HG03558 (cell line): ENCODE data around the gene ZNF664.

Experiments used
- ATAC-seq: cut with Tn5 transposase; IDR thresholded peaks from one replicate; pipeline ENCODE4 v1.9.1; 2021; ENCODE audit warnings: moderate number of reproducible peaks; ENCODE audit not compliant: unreplicated experiment; ENCODE audit errors: extremely low read depth

The ZNF664 gene

DNA sequence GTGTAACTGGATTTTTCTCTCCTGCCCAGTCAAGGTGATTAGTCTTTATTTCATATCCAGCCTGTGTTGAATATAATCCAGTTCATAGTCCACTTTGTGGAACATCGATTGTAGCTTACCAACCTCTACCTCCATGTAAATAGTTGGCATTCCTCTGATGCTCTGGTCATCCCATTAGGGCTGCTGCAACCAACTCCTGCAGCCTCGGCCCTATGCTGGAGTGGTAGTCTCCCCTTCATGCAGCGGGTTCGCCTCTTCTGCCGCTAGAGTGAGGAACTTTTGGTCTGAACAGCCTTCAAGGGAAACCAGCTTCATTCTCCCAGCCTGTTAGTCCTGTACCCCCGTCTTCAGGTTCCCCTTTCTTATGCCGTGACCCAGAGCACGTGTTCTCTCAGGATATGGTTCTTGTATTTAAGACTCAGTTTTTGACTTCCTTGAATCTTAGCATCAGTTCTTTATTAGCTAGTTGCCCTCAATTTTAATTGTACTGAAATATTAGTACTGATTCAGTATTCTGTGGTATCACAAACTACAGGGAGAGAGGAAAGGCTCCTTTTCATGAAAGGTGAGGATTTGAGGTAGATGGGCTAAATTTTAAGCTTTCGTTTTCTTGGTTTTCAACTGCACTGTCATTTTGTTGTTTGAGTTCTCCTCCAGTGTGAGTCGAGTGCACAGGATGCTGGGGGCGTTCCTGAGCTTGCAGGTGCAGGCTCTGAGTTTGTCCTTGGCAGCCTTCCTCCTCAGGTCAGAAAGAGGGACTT lies 33.2 kb downstream of the ZNF664 start:
- no peak for ATAC-seq

DNA sequence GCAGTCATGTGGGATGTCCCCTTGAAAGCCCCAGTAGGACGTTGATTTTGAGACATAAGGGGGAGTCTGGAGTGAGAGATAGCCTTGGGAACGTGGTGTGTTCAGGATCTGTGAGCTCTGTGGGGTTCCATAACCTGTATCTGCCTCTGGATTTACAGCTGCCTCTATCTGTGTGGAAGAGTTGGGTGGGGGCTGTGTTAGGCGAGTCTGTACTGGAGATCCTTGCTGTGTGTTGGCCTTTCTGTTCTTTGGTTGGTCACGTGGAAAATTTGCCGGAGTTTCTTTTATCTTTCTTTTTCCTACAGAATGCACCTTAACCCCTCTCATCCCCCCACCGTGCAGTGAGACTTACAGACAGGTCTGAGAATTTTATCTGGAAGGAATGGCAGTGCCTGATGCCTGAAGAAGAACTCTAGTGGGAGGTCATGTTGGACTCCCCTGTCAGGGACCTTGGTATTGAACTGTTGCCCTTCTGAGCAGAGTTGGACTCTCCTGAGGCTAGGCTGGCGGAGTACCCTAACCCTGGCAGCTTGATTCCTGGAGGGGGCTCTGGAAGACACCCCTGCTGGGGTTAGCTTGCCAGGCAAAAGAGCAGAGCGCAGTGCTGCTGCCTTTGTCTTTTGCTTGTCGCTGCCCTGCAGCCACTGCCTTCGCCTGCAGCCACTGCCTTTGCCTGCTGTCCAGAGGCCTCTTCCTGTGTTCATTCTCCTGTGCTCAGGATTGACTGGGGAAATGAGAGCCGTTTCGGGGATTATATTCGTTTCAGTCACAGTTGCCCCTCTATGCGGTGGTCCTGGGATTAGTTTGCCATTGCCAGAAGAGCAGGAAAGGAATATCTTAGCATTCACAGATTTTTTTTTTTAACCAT lies 34.1 kb downstream of the ZNF664 start:
- no peak for ATAC-seq

DNA sequence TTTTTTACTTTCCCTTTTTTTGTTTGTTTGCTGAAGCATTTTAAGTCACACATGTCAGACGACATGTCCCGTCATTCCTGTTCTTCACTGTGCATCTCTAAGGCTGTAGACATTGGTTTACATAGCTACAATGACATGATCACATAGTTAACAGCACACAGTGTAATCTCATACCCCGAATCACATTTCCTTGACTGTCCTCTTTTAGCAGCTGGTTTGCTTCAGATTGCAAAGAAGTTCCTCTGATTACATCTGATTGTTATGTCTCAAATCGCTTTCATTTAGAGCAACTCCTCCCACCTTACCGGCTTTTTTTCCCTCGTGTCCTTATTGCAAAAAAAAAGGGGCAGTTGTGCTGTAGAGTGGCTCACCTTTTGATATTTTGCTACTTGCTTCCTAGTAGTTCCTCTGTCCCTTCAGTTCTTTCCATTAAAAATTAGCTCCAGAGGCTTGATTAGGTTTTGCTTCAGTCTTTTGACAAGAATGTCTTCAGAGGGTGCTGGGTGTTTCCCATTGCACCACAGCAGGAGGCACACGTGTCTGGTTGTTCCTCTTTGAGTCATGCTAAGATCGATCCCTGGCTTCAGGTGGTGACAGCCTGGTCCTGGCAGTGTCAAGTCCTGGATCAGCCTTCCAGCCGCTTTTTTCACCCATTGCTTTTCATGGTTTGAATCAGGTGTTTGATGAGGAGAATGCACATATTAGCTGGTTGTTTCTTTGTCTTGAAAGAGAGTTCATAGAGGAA lies 35.0 kb downstream of the ZNF664 start:
- no peak for ATAC-seq

DNA sequence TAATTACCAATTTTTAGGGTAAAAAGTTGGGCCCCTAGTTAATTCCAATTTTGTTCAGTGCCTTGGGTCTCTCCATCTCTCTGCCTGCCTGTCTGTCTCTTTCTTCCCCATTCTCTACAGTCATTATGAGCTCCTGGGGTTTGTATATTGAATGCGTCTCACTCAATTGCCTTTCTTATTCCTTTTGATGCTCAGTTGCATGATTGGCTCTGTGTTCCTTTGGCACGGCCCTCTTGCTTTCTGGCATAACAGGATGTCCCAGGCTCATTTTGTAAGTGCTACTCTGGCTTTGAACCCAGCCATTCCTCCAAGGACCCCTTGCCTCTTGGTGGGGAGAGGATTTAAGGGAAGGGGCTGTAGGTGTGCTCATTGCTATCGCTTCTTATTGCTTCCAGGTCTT lies 35.6 kb downstream of the ZNF664 start:
- ATAC-seq, result no peak

DNA sequence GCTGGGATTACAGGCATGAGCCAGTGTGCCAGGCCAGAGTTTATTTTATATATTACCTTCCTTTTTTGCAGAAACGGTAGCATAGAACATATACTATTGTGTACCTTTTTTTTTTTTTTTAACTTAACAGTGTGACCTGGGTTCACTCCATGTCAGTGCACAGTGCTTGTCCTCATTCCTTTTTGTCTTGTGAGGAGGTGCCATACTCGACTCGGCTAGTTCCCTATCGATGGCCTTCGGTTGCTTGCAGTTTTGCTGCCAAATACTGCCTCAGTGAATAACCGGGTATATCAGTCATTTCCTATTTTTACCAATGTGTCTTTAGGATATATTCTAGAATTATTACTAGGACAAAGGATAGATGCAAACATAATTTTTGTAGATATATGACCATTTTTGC lies 36.8 kb downstream of the ZNF664 start:
- no peak for ATAC-seq

DNA sequence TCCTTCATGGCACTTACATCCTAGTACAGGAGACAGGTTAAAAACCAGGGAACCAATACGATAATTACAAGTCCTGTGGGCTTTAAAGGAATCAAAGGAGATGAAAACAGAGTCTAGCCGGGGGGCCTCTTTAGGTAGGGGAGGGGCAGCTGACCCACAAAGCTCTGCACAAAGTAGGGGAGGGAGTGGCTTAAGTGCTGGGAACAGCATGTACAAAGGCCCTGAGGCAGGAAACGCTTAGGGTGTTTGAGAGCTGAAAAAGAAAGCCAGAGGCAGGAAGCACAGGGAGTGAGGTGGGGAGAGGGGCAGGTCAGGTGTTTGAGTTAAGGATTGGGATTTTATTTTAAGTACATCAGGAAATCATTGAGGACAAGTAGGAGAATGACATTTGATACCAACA lies 37.7 kb downstream of the ZNF664 start:
- no peak for ATAC-seq

DNA sequence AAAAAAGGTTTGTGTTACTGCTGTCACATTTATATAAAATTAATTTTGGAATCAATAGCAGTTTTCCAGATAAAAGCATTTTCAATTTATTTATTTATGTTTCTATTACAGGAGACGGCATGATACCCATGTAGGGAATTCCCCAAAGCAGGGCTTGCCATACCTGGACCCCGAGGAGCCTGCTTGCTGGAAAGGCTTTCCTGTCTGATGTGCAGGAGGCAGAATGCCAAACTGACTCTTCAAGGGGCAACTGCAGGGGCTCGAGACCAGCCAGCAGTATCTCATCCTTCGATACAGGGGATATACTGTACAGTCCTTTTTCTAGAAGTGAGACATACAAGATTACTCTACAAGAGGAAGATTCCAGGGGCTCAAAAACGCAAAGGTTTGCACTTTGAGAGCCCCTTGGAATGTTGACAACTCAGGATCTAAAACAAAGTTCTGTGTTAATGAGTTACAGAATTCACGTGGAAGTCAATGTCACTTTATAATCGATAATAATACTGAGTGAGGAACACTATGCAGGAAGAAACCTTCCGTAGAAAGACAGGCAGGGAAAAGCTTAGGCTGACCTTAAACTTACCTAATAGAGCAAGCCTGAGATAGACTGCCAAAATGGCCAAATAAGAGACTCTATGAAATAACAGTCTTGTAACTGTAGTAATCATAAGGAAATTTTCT lies 38.6 kb downstream of the ZNF664 start:
- no peak for ATAC-seq

DNA sequence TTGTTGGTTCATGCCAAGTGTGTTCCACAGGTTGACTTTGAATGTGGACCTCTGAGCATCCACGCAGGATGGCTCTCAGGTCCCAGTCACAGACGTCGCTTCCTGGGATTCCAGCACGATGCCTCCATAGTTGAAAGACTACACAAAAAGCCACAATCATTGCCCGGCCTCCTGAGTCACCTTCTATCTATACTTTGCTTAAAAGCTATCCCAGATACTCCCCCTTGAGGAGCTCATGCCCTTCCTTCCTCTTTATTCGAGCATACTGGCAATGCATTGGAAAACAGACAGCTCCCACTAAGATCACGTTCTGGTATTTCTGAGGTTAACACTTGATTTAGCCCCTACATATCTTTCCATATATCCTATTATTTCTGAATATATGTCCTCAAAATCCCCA lies 40.1 kb downstream of the ZNF664 start:
- ATAC-seq, result no peak

DNA sequence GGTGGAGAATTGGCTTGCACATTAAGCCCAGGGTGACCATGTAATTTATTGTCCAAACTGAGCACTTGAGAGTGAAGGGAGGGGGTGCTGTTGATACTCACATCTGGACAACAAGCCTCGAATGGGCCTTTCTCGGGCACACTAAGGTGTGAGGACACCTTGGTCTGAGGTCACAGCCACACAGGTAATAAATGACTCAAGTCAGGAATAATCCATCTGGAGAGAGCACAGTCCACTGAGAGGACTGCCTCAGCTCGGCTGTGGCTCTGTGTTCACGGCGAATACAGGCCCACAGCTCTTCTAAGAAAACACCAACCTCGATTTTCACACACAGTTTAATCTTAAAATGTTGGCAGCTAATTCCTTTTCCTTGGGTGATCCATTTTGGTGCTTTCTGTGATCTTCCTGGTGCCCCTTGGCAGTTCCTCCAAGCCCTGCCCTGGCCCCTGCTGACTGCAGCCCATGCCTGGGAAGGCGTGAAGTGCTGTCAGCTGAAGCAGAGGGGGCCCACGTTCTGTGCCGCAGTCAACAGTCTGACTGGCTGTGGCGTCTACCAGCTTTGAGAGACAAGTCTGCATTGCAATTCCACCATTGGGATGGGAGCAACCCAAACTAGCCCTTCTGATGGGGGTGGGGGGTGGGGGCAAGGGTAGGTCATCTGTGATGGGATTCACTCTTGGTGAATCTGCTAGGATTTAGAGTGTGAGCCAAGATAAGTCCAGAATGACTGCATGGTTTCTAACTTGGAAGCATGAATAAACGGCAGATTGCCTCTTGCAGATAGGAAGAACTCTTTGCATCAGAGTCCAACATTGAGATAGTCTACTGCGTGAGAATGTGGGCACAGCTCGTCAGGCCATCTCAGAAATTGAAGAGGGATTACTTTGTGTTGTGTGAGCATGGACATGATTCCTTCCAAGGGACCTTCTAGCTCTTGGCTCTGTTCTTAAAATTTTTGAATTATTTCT lies 42.8 kb downstream of the ZNF664 start:
- ATAC-seq, result no peak

DNA sequence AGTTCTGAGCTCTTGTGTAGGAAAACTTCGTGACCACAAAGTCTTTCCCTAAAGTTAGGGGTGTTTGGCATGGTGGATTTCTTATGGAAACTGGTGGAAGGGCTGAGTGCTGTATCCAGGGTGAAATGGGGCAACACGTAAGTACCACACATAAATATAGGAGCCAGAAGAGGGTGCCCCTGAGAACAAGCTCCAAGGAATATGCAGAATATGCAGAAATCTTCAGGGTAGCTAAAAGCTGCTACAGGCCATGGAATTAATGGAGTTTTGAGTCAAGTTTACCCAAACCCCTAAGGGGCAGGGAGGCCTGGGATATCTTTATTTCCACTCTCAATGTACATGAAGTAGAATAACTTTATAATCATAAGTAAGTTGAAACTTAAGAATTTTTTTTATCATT lies 44.0 kb downstream of the ZNF664 start:
- no peak for ATAC-seq

DNA sequence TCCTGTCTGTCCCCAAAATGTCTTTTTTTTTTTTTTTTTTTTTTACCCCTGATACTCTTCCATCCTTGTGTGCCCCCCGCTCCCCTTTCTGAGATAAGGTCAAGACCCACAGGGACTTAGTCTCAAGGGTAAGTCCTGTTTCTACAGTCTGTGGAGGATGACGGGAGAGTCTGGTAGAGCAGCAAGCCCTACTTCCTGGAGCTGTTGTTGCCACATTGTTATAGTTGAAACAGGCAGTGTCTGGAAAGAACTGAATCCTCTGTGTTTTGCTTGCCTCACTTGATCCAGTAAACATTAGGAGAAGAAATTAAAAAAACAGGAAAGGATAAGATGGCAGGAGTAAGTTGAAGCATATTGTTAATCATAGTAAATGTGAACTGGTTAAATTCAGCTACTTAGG lies 45.5 kb downstream of the ZNF664 start:
- no peak for ATAC-seq

DNA sequence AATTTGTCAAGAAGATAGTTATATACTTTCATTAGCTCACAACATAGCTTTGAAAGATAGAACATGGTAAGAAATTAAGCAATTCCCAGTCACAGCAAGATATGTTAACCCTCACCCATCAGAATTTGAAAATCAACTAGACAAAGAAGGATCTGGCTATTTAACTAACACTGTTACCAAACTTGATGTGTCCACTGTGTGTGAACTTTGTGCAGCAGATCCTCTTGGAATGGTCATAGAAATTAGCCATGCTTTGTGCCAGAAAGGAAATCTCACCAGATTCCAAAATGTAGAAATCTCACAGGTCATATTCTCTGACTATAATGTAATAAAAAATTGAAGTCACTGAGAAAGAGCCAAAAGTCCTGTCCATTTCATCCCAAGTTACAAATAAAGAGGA lies 46.1 kb downstream of the ZNF664 start:
- no peak for ATAC-seq

DNA sequence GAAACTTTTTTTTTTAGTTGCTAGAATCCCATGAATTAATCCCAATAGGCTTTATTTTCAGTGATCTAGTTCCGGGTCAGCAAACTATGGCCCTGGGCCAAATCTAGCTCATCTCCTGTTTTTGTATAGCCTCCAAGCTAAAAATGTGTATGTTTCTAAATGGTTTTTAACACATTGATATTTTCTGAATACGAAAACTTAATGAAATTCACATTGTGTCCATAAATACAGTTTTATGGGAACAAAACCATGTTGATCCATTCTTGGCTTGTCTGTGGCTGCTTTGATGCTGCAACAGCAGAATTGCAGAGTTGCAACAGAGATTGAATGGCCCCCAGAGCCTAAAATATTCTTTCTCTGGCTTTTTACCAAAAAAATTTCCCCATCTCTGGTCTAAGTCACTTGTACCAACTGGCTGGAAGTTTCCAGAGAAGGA lies 47.5 kb downstream of the ZNF664 start:
- ATAC-seq, result no peak

DNA sequence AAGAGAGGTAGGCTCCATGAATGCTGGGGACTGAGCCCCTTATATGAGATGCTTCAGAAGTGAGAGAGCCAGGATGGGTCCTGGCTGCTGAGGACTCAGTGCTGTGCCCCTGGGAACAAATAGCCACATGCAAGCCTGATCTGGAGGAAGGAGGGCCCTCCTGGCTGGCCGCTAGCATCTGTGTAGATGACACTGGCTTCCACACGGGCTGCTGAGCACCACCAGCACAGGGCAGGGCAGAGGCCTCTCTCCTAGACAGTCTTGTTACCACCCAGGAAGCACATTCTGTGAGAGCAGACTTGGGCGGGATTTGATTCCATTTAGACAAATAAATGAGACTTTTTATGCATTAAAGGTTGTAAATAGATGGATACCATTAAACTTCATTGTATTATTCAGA lies 48.0 kb downstream of the ZNF664 start:
- ATAC-seq, result no peak

DNA sequence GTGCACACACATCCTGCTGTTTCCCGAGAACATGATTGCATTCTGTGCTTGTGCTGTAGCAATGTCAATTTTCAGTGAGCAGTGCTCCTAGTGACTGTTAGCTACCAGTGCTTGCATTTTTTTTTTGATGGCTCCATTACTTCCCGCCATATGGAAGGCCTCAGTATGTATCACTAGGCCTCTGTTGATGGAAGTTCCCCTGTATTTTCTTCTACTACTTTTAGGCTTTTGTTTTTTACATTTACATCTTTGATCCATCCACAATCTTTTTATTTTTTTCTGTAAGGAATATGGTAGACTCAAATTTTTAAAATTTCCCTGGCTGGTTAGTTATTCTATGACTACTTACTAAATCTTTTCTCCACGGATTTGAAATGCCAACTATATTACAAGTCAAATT lies 49.1 kb downstream of the ZNF664 start:
- no peak for ATAC-seq

DNA sequence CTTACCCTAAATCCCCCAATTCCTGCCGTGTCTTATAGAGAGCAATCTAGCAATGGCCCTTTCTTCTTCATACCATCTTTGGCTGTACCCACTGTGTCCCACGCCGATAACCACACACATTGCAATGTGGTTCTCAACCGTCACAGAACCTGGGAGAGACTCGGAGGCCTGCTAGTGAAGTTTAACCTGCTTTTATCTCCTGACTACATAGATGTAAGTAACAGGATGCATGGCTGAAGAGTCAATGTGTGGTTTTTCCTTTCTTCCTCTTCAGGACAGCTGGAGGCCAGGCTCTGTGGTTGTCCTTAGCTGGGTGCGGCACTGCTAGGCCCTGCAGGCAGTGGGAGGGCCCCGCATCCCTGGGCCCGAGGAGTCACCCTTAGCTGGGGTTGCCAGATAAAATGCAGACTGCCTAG lies 51.3 kb downstream of the ZNF664 start:
- ATAC-seq, result no peak

DNA sequence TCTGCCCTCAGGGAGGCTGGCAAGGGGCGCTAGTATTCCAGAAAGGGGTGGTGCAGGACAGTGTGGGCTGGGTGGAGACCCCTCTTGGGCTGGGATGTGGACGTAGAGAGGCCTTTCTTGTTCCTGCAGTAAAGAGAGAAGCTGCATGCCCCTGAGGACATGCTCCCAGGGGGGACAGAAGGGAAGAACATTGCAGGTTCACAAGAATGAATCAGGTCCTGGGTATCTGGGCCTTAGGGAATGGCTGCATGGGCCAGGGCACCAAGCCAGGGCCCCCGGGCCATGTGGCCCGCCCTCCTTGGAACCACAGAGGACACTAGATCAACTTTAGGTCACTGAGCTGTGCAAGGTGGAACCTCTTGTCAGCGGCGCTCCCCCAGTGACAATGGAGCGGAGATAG lies 51.8 kb downstream of the ZNF664 start:
- ATAC-seq, result no peak

DNA sequence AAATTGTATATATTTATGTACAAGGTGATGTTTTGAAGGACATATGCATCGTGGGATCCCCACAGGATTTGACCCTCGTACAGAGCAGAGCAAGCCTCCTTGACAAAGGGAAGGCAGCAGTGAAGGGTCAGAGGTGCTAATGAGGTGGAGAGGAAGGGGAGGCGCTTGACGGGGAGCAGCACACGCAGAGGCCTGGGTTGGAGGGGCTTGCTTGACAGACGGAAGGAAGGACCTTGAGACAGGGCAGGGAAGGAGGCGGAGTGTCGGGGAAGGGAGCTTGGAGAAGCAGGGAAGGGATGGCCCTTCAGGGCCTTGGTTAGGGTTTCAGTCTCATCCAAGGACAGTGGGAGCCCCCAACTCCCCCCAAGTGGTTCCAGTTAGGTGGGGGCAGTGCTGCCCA lies 52.6 kb downstream of the ZNF664 start:
- ATAC-seq, result no peak
